ENCODE measurements around the gene TARBP1.
"Not testable (repeated sequence)": the region's sequence is repeated elsewhere in the genome, so short reads cannot be mapped to it uniquely, and the experiment has no call there.

TARBP1 gene

DNA sequence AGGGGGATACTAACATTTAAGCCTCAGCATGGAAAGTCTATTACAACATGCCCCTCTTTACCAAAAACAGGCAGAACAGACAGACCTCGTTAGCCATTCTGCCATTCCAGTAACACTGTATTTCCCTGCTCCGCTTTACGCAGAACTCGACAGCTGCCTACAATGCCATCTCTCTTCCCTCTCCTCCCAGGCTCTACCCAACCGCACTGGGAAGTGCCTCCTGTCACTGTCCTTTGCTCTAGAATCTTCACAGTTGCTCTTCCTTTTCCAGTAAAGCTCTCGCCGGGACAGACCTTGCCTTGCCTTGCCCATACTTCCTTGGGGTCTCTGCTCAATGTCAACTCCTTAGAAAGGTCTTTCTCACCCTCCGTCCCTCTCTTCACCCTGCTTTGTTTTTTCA is 82.9 kb downstream of the TARBP1 start:
- no peak for DNase-seq (ENCODE audit: low read depth in 1 of 2, low spot score in 1 of 2)

DNA sequence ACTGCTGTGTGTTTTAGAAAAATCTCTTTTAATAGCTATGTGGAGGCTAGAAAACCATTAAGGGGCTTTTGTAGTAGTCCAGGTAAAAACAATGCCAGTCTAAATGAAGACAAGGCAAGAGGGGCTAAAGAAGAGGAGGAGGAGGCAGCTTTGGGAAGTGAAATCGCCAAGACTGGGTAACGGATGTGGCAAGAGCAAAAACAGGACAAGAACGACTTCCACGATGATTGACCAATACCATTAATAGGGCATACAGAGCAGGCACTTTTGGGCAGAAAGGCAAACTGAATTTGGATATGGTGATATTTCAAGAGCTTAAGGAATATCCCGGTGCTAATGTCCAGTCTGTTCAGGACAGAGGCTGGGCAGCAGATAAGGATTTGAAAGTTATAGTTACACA is 83.7 kb downstream of the TARBP1 start:
- DNase-seq (ENCODE audit: low read depth in 1 of 2, low spot score in 1 of 2) = no peak

DNA sequence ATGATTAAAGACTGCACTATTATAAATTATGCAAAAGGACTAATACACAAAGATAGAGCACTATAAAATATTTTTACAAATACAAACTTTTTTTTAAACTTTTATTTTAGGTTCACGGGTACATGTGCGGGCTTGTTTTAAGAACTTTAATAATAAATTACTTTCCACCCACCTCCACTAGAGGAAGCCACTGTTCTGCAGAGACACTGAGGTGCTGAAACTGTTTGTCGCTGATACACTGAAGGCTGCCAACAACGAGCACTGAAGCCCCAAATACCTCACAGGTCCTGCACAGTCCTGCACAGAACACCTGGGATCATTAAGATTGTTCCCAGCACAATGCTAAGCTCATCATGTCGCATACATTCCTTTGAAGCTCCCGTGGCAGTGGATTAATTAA is 85.8 kb downstream of the TARBP1 start:
- DNase-seq (ENCODE audit: low read depth in 1 of 2, low spot score in 1 of 2) = no peak

DNA sequence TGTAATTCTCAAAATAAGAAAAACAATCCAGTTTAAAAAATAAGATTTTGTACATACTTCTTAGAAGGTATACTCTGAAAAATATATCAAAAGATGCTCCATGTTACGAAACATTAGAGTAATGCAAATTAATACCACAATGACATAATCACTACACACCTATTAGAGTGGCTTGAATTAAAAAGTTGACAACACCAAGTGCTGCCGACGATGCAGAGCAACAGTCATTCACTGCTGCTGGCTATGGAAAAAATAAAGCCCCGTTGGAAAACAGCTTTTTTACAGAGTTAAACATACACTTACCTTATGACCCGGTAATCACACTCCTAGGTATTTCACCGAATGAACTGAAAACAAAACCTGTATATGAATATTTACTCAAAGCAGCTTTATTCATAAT is 90.9 kb downstream of the TARBP1 start:
- no peak for DNase-seq (ENCODE audit: low read depth in 1 of 2, low spot score in 1 of 2)

DNA sequence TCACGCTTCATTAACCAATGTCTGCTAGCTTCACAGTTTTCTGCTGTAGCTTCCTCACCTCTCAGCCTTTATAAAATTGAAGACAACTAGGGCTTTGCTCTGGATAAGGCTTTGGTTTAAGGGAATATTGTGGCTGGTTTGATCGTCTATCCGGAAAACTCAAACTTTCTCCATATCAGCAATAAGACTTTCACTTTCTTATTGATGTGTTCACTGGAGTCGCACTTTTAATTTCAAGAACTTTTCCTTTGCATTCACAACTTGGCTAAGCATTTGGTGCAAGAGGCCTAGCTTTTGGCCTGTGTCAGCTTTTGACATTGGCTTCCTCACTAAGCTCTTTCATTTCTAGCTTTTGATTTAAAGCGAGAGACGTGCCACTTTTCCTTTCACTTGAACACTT is 92.9 kb downstream of the TARBP1 start:
- no peak for DNase-seq (ENCODE audit: low read depth in 1 of 2, low spot score in 1 of 2)

DNA sequence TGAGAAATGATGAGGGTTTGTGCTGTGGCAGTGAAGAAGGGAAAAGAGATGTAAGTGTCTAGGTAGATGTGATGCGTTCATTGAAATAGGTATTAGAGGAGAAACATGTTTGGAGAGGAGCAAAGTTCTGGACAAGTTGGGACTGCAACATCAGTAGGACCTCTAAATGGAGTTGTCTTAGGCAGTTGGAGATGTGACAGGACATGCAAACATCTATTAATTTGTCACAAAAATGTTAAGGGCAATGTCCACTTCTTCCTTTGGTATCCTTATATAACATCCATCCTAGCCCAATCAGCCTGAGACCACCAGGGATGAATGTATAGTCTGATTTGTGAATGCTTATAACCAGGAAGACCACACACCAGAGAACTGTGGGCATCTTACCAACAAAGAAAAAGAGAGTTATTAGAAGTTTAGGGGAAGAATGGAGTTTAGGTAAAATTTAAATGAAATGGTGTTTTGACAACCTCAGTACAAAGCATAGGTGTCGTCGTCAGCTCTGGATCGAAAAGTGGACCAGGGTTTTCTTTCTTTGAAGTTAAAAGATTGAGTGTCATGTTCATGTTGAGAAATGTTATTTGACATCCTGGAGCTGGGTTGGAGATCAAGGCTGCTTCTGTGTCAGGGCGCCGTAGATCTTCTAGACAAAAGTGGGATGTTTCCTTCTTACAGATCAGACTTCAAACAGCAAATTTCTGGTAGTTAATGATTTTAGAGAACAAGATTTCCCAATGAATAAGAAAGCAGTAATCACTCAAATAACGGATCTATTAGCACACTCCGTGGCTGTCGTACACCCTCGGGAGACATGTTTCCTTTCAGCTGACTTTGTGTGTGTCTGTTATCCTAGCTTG is 97.1 kb downstream of the TARBP1 start:
- no peak for DNase-seq (ENCODE audit: low read depth in 1 of 2, low spot score in 1 of 2)

DNA sequence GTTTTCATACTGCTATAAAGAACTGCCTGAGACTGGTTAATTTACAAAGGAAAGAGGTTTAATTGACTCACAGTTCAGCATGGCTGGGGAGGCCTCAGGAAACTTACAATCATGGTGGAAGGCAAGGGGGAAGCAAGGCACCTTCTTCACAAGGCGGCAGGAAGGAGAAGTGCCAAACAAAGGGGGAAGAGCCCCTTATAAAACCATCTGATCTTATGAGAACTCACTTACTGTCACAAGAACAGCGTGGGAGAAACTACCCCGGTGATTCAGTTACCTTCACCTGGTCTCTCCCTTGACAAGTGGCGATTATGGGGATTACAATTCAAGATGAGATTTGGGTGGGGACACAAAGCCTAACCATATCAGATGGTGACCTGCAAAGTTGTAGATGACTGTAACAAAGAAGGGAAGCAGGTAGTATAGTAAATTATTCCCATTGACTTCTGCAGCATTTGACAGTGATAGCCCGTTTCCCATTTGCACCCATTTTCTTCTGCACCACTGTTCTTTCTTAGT is 99.3 kb downstream of the TARBP1 start:
- DNase-seq (ENCODE audit: low read depth in 1 of 2, low spot score in 1 of 2) = not testable (repeated sequence)

DNA sequence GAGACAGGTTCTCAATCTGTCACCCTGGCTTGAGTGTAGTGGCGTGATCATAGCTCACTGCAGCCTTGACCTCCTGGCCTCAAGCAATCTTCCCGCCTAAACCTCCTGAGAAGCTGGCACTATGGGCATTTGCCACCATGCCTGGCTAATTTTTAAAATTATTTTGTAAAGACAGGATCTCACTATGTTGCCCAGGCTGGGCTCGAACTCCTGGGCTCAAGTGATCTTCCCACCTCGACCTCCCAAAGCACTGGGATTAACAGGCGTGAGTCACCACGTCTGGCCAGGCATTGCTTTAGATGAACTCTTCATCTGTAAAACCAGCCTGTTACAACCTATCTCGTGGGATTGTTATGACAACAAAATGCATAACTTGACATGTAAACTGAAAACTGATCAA is 103.3 kb downstream of the TARBP1 start:
- no peak for DNase-seq (ENCODE audit: low read depth in 1 of 2, low spot score in 1 of 2)

DNA sequence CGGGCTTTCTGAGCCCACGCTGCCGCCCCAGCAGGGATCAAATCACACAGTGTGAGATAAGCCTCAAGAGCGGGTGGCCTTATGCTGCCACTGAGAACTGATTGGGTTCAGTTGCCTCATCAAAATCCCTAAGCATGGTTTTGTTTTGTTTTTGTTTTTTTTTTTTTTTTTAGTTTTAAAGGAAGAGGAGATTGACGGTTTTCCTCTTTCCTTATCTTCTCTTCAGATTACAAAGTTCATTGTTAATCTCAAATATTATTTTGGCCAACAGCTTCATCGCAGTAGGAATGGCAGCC is 105.1 kb downstream of the TARBP1 start:
- no peak for DNase-seq (ENCODE audit: low read depth in 1 of 2, low spot score in 1 of 2)

DNA sequence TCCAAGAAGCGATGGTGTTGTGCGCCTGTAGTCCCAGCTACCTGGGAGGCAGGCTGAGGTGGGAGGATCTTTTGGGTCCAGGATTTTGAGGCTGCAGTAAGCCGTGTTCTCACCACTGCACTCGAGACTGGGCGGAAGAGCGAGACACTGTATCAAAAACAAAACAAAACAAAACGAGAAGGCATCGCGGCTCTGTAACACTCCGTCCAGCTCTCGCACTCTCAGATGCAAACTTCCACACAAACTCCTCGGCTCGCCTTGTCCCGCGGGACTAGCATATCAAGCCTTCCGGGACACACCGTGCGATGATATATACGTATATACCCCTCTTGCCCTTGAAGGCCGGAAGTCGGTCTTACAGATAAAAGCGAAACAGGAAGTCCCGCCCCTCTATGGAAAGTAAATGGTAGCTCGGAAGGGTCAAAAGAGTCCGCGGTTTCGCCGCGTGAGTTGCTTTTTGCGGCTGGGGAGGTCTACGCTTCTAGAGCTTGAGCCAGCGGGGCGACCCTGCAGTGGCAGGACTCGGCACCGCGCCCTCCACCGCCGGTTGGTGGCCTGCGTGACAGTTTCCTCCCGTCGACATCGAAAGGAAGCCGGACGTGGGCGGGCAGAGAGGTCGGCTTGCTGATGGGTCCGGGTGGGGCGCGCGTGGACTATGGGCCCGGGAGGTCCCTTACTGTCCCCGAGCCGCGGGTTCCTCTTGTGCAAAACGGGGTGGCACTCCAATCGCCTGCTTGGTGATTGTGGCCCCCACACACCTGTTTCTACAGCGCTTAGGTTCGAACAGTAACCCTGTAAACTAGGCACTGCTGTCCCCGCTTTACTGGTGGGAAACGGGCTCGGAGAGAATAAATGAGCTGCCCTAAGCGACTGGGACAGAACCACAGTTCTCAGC is 105.7 kb downstream of the TARBP1 start, which contains the start of gene COA6:
TSS of gene COA6 (plus strand) at position 393 of the 895 bp plus-strand sequence. CDS start at position 404, 11 bp downstream.
- peak; percentile 78 to 81 for DNase-seq (ENCODE audit: low read depth in 1 of 2, low spot score in 1 of 2)

DNA sequence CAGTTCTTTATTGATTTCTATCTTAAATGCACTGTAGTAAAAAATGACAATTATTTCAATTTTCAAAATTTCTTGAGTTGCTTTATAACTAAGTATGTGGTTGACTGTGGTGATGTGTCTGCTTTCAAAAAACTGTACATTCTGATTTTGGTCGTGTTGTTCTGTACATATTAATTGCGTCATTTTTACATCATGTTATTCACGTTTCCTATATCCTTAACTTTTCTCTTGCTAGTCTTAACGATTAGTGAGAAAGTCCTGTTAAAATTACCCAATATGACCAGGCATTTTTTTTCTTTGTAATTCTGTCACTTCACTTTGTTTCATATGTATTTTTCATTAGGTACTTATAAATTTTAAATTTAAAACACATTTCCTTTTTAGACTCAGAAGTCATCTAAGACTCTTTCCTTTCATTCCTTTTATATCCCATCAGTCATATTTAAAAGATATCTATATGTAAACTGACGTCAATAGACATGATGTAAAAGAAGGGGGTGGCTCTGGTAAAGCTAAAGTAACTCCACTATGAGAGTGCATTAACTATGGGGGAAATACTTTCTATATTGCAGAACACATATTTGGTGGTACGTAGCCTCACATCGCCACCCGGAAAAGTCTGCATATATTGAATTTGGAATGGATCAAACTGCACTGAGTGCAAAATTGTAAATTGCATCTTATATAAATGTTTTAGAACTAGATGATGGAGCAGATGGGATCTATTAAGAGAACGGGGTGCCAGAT is 106.8 kb downstream of the TARBP1 start:
- no peak for DNase-seq (ENCODE audit: low read depth in 1 of 2, low spot score in 1 of 2)

DNA sequence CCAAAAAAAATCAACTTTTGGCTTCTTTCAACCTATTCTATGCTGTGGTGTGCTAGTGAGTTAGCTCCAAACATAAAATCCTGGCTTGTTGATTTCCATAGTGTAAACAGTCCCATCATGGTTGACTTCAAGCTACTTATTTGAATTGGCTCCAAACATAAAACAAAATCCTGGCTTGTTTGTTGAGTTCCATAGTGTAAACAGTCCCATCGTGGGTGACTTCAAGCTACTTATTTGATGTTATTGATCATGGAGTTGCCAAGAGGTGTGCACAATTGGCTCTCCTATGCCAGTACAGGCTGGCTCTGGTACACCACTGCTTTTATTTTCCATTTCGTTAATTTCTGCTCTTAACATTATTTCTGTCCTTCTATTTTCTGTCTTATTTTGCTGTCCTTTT is 107.6 kb downstream of the TARBP1 start:
- no peak for DNase-seq (ENCODE audit: low read depth in 1 of 2, low spot score in 1 of 2)

DNA sequence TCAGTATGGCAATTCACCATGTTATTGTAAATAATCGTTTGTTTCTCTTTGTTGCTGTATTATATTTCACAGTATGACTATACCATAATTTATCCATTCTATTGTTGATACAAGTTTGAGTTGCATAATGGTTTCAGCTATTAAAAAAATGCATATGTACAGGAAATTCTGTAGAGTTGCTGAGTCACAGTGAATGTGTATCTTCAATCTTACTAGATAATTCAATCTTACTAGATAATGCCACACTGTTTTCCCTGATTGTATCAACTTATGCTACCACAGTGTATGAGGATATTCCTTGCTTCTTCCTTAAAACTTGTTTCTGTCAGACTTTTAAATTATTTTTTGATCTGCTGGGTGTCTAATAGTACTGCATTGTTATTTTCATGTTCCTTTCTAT is 109.2 kb downstream of the TARBP1 start:
- no peak for DNase-seq (ENCODE audit: low read depth in 1 of 2, low spot score in 1 of 2)

DNA sequence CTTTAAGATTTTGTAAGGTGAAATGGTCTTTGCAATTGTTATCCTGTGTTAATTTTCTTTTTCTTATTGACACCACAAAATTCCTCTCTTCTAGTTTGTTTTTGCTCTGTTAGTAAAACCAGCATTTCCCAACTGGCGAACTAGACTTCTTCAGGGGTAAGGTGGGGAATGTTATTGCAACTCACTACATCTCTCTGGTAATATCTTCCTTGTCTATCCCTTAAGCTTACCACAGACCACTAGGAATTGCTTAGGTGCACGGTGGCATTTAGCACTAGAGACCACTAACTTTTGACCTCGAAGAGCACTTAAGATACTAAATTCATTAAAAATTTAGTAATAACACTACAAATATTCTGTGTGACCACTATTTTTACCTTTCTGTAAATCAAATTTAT is 109.9 kb downstream of the TARBP1 start:
- no peak for DNase-seq (ENCODE audit: low read depth in 1 of 2, low spot score in 1 of 2)

DNA sequence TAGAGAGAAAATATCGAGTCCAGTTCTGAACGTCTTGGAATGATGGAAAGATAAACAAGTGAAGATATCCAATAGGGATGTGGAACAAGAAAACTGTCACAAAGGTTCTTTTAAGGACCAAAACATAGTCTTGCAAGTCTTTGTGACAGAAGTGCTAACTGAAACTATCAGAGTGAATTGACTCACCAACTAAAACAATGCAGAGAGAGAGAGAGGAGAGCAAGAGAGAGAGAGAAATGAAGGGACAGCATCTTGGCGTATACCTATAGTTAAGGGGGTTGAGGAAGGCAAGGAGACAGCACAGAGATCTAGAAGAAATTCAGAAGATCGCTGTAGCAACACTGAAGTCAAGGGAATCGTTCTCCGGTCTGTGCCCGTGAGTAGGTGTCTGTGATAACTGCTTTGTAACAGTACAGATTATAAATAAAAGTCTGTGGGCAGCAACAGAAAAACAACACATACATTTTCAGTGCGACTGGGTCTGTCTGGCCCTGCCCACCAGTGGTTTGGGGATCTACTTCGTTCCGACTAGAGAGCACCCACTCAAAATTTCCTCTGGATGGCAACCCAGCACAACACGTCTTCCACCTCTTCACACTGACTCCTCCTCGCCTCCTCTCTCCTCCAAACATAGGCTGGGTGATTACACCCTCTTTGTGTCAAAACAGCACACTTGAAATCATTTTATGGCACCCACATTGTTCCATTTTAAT is 110.5 kb downstream of the TARBP1 start:
- no peak for DNase-seq (ENCODE audit: low read depth in 1 of 2, low spot score in 1 of 2)

DNA sequence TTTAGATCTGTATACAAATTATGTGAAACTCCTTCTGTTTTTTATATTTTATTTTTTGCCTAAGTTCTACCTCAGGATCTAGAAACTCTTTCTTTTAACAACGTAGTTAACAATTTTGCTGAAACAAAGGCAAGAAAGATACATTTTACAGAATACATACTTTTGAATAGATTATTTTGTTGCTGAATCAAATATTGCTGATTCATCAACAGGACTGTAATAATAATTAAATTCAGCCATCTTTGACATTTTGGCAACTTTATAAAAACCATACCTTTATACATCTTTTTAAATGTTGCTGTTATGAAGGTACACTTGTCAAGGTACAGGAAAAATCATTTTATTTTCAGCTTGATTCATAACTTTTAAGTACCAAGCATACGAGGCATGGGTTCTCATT is 116.4 kb downstream of the TARBP1 start:
- DNase-seq (ENCODE audit: low read depth in 1 of 2, low spot score in 1 of 2) = no peak

DNA sequence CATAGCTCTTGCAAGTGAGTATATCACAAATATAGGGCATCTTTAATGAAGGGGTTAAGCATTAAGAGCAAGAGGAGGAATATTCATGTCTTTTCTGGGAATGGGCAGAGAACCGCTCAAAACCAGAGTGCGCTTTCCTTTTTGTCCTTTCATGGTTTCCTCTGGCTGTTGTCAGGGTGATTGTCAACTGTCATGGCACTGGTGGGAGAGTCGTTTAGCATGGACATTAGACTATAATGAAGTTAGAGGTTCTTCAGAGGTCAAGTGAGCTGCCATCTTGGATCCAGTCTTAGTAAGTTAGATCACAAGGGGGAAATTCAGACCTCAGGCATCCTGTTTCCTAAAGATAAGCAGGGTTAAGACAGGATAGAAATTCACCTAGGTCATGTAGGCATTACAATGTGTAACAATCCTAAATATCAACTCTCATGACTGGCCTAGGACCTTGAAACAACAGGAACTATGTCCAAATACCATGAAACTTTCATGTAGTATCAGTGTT is 117.8 kb downstream of the TARBP1 start:
- DNase-seq (ENCODE audit: low read depth in 1 of 2, low spot score in 1 of 2) = no peak

DNA sequence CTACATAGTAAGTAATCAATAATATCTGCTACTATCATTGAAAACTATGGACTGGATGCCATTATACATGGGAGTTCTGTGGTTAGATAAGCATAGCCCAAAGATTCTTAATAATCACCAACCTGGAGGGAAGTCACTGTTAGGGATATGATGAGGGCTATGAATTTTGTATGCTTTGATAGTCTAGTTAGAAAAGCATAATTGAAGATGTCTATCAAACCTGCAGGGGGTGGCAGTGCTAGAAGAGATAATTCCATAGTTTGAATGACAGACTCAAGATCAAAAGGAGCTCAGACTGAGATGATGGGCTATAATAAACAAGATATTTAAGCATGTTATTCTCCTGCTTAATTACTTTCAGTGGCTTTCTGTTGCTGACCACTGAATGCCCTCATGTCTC is 121.1 kb downstream of the TARBP1 start:
- DNase-seq (ENCODE audit: low read depth in 1 of 2, low spot score in 1 of 2) = no peak

DNA sequence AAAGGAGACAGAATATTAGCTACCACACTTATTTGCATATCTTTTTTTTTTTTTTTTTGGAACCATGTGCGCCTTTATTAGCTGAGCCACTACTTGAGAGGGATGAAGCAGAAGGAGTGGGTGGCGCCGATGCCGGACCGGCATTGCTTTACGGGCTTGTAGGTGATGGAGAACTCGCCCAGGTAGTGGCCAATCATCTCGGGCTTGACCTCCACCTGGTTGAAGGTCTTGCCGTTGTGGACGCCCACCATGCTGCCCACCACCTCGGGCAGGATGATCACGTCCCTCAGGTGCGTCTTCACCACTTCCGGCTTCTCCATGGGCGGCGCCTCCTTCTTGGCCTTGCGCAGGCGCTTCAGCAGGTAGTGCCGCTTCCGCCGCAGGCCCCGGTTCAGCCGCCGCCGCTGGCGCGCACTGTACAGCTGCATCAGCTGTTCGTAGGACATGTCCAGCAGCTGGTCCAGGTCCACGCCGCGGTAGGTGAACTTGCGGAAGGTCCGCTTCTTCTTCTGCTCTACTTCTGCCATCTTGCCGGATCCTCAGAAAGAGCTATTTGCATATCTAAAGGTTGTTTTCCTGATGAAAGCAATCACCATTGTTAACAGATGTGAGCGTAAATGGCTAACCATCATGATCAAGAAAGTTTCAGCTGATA is 122.2 kb downstream of the TARBP1 start:
- peak; percentile 15 to 22 for DNase-seq (ENCODE audit: low read depth in 1 of 2, low spot score in 1 of 2)
